Astrocyte (in vitro differentiated cells and primary cell): ENCODE results near the gene PARK7. TPM values are rescaled to one million over a fixed set of nuclear protein-coding genes. Genes with fewer than 3 reads are reported as not detected.

Experiments
- DNase-seq: peaks from one replicate; pipeline ENCODE4 v3.0.0-alpha.2; 2010; ENCODE audit warnings: low read depth
- FAIRE-seq: peaks from 2 replicates; lab custom pipeline; 2011; peaks lifted over from hg19 to GRCh38; lab: Jason Lieb, UNC
- H2AFZ ChIP-seq: 2 replicates; pipeline ENCODE4 v1.6.0; 2012; ENCODE audit warnings: low read depth, low read length, inconsistent platforms
- H3K27ac ChIP-seq: 2 replicates; pipeline ENCODE4 v1.5.1; 2011; ENCODE audit warnings: low read depth, low read length, inconsistent platforms
- H3K27me3 ChIP-seq: 2 replicates; pipeline ENCODE4 v1.6.0; 2011; ENCODE audit warnings: low read length, inconsistent platforms; ENCODE audit not compliant: insufficient read depth
- H3K36me3 ChIP-seq: 2 replicates; pipeline ENCODE4 v1.5.1; 2011; ENCODE audit warnings: low read length, inconsistent platforms; ENCODE audit not compliant: insufficient read depth
- H3K4me1 ChIP-seq: 2 replicates; pipeline ENCODE4 v1.5.1; 2011; ENCODE audit warnings: low read length, inconsistent platforms; ENCODE audit not compliant: insufficient read depth
- H3K4me2 ChIP-seq: 2 replicates; pipeline ENCODE4 v1.6.0; 2012; ENCODE audit warnings: low read length, inconsistent platforms
- H3K4me3 ChIP-seq: 2 replicates; pipeline ENCODE4 v1.5.1; 2011; ENCODE audit warnings: low read depth, mild to moderate bottlenecking, low read length, inconsistent platforms; ENCODE audit not compliant: insufficient read depth
- H3K79me2 ChIP-seq: 2 replicates; pipeline ENCODE4 v1.6.0; 2012; ENCODE audit warnings: mild to moderate bottlenecking, low read length, inconsistent platforms; ENCODE audit not compliant: insufficient read depth
- H3K9ac ChIP-seq: 2 replicates; pipeline ENCODE4 v1.6.0; 2012; ENCODE audit warnings: mild to moderate bottlenecking, low read length, inconsistent platforms
- H3K9me3 ChIP-seq: 2 replicates; pipeline ENCODE4 v1.5.1; 2012; ENCODE audit warnings: low read depth, mild to moderate bottlenecking, low read length, inconsistent platforms; ENCODE audit not compliant: insufficient read depth
- H4K20me1 ChIP-seq: 2 replicates; pipeline ENCODE4 v1.6.0; 2012; ENCODE audit warnings: low read length, inconsistent platforms; ENCODE audit not compliant: insufficient read depth
- H3K27ac Mint-ChIP-seq: one replicate; pipeline ENCODE4 v1.8.0; 2021; ENCODE audit warnings: mild to moderate bottlenecking, mixed read lengths; ENCODE audit not compliant: unreplicated experiment
- H3K27me3 Mint-ChIP-seq: one replicate; pipeline ENCODE4 v1.8.0; 2021; ENCODE audit warnings: low read depth, mixed read lengths; ENCODE audit not compliant: unreplicated experiment
- H3K36me3 Mint-ChIP-seq: one replicate; pipeline ENCODE4 v1.8.0; 2021; ENCODE audit warnings: low read depth, mixed read lengths; ENCODE audit not compliant: unreplicated experiment
- H3K4me1 Mint-ChIP-seq: one replicate; pipeline ENCODE4 v1.8.0; 2021; ENCODE audit warnings: low read depth, mixed read lengths; ENCODE audit not compliant: unreplicated experiment
- H3K4me3 Mint-ChIP-seq: one replicate; pipeline ENCODE4 v1.8.0; 2021; ENCODE audit warnings: mild to moderate bottlenecking, moderate library complexity, mixed read lengths; ENCODE audit not compliant: unreplicated experiment
- H3K9me3 Mint-ChIP-seq: one replicate; pipeline ENCODE4 v1.8.0; 2021; ENCODE audit warnings: mild to moderate bottlenecking, mixed read lengths; ENCODE audit not compliant: unreplicated experiment
- EZH2 ChIP-seq: IDR thresholded peaks from 2 replicates; pipeline ENCODE4 v1.6.1; 2012; ENCODE audit warnings: mild to moderate bottlenecking, low read length, inconsistent platforms; ENCODE audit not compliant: insufficient read depth
- total RNA-seq: library from RNA; stranded (reverse); gene quantifications from 2 replicates; pipeline ENCODE4 v1.2.1, GENCODE V29; 2021
- TF ChIP-seq, protein P1 (sequence below): IDR thresholded peaks from 2 replicates; pipeline ENCODE4 v1.5.1; 2011; ENCODE audit warnings: low read depth, mild to moderate bottlenecking, inconsistent platforms, low read length, moderate library complexity; ENCODE audit not compliant: insufficient read depth

The PARK7 gene
- total RNA-seq, 1 donor from 2014 or later, result 282 TPM

DNA sequence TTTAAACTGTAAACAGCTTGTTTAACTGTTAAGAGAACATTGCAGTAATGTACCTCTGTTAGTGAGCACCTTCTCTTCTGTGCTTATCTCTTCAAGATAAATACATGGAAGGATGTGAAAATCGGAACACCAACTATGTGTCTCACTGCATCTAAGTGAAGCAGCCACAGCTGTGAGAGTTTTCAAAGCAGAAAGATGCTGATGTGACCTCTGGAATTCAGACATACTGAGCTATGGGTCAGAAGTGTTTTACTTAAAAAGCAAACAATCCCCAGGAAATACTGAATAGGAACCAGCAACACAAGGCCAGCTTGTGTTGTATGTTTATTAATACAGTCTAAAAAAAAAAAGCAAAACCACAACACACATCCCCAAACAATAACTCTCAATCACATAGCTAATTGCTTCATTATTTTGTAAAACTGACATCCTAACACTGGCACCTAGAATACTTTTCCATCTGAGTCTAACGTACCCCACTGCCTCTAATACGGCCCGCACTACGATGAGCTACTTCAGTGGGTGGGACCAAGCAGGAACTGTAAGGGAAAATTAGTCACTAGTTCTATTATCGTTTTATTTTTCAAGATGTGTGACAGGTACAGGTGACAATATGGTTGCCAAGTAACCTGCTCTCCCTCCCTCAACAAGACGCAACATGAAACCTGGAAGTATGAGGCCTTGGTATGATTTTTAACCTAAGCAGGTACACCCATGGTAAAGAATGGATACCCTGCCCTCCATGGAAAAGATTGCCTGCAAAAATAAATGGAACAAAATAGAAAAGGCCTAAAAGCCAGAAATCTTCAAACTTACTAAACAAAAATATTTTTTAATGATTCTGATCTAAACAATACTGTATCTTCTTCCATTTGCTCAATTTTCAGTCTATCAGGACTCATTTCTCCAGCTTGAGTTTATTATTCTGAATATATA, 50.7 kb downstream of the PARK7 start:
- peak overlapping the region; percentile 7 for H3K9ac ChIP-seq
- no peaks in the 10 kb centered on the region for H3K27me3 ChIP-seq
- H3K9me3 ChIP-seq, result no peaks in the 10 kb centered on the region
- no peak overlapping the region for H3K4me2 ChIP-seq
- Mint-ChIP-seq H3K27me3 (no peaks in the 10 kb centered on the region), H3K27ac (no peak overlapping the region), H3K36me3 (peaks cover 14% of the 10 kb centered on the region), H3K9me3 (no peaks in the 10 kb centered on the region), H3K4me1 (peaks cover 49% of the 10 kb centered on the region), H3K4me3 (peak overlapping the region; percentile 54)
- DNase-seq (no peak), FAIRE-seq (no peak)
- no peak for TF ChIP-seq EZH2
- TF ChIP-seq, protein P1, sequence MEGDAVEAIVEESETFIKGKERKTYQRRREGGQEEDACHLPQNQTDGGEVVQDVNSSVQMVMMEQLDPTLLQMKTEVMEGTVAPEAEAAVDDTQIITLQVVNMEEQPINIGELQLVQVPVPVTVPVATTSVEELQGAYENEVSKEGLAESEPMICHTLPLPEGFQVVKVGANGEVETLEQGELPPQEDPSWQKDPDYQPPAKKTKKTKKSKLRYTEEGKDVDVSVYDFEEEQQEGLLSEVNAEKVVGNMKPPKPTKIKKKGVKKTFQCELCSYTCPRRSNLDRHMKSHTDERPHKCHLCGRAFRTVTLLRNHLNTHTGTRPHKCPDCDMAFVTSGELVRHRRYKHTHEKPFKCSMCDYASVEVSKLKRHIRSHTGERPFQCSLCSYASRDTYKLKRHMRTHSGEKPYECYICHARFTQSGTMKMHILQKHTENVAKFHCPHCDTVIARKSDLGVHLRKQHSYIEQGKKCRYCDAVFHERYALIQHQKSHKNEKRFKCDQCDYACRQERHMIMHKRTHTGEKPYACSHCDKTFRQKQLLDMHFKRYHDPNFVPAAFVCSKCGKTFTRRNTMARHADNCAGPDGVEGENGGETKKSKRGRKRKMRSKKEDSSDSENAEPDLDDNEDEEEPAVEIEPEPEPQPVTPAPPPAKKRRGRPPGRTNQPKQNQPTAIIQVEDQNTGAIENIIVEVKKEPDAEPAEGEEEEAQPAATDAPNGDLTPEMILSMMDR, result no peak
- H2AFZ ChIP-seq, result no peak overlapping the region
- peaks cover 78% of the 10 kb centered on the region for H3K79me2 ChIP-seq
- H3K36me3 ChIP-seq, result peaks cover 50% of the 10 kb centered on the region
- peaks cover 25% of the 10 kb centered on the region for H3K4me1 ChIP-seq
- H3K4me3 ChIP-seq, result no peak overlapping the region
- no peak overlapping the region for H3K27ac ChIP-seq
- peaks cover 78% of the 10 kb centered on the region for H4K20me1 ChIP-seq

DNA sequence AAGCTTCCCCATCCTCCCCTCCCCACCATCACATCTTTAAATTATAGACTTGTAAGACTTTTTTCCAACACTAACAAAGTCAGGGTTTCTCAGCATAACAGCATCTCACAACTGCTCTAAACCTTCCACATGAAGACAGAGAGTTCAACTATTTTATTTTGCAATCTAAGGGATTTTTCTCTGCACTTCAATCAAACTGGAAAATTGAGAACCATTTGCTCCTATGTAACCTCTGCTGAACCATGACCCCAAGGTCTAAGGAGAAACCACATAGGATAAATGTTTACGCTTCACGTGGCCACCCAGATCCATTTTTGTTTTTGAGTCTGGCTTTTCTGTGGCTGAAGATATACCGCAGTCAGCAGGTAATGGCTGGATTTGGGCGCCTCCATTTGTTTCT, 51.4 kb downstream of the PARK7 start:
- FAIRE-seq (no peak), DNase-seq (no peak)
- H3K9me3 Mint-ChIP-seq, result no peaks in the 10 kb centered on the region
- no peak overlapping the region for H3K27ac ChIP-seq
- H3K79me2 ChIP-seq, result peaks cover 85% of the 10 kb centered on the region
- TF ChIP-seq, protein P1, result no peak
- no peak for TF ChIP-seq EZH2
- no peak overlapping the region for H3K4me2 ChIP-seq
- H3K4me3 ChIP-seq, result no peak overlapping the region
- H3K4me3 Mint-ChIP-seq, result no peak overlapping the region
- no peak overlapping the region for H2AFZ ChIP-seq
- peaks cover 86% of the 10 kb centered on the region for H4K20me1 ChIP-seq
- peaks cover 54% of the 10 kb centered on the region for H3K4me1 Mint-ChIP-seq
- peaks cover 14% of the 10 kb centered on the region for H3K36me3 Mint-ChIP-seq
- peaks cover 31% of the 10 kb centered on the region for H3K4me1 ChIP-seq
- no peaks in the 10 kb centered on the region for H3K27me3 Mint-ChIP-seq
- no peaks in the 10 kb centered on the region for H3K27me3 ChIP-seq
- H3K27ac Mint-ChIP-seq, result no peak overlapping the region
- H3K9me3 ChIP-seq, result no peaks in the 10 kb centered on the region
- H3K9ac ChIP-seq, result no peak overlapping the region
- H3K36me3 ChIP-seq, result peaks cover 50% of the 10 kb centered on the region

DNA sequence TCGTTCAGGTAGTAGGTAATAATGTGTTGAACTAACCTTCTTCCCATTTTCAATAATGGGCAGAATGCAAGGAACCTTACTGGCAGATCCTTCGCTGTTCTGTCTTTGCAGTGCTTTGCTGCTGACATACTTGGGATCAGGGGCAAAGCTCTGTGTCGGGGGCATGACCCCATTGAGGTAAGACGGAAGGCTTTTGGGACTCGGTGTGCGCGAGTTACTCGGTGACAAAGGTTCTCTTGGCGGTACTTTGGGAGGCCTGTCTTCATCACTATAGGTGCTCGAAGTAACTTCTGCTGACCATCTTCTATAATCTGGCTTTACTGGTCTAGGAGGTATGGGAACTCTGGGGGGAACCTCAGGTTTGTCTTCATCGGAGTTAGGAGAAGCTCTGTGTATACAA, 51.9 kb downstream of the PARK7 start:
- FAIRE-seq (no peak), DNase-seq (no peak)
- H3K4me3 ChIP-seq, result no peak overlapping the region
- no peak overlapping the region for H3K4me2 ChIP-seq
- no peaks in the 10 kb centered on the region for H3K27me3 ChIP-seq
- Mint-ChIP-seq H3K27ac (peak overlapping the region; percentile 55), H3K4me1 (peaks cover 58% of the 10 kb centered on the region), H3K9me3 (no peaks in the 10 kb centered on the region), H3K4me3 (no peak overlapping the region), H3K27me3 (no peaks in the 10 kb centered on the region), H3K36me3 (peaks cover 14% of the 10 kb centered on the region)
- H3K36me3 ChIP-seq, result peaks cover 50% of the 10 kb centered on the region
- peaks cover 90% of the 10 kb centered on the region for H3K79me2 ChIP-seq
- H3K4me1 ChIP-seq, result peaks cover 34% of the 10 kb centered on the region
- no peak overlapping the region for H2AFZ ChIP-seq
- H3K9ac ChIP-seq, result no peak overlapping the region
- TF ChIP-seq, protein P1, result no peak
- TF ChIP-seq EZH2, result no peak
- H4K20me1 ChIP-seq, result peaks cover 88% of the 10 kb centered on the region
- H3K9me3 ChIP-seq, result no peaks in the 10 kb centered on the region
- no peak overlapping the region for H3K27ac ChIP-seq
